Testis (tissue), 3 donors: ENCODE measurements around the gene ASXL2. TPM values are rescaled to one million over a fixed set of nuclear protein-coding genes. Genes with fewer than 3 reads are reported as not detected.
"Not testable (repeated sequence)": the region's sequence is repeated elsewhere in the genome, so short reads cannot be mapped to it uniquely, and the experiment has no call there.

Experiments
- DNase-seq: peaks from one replicate; pipeline ENCODE4 v3.0.0-alpha.2; 2019
- H3K27ac ChIP-seq, 2 donors: fragments of 200-600 bp; sonication (generic); one replicate each; pipeline ENCODE4 v1.5.1; 2019
- H3K27me3 ChIP-seq: fragments of 200-600 bp; sonication (generic); one replicate; pipeline ENCODE4 v1.5.1; 2019
- H3K36me3 ChIP-seq: fragments of 200-600 bp; sonication (generic); one replicate; pipeline ENCODE4 v1.5.1; 2017; ENCODE audit warnings: low read depth; ENCODE audit errors: missing control alignments
- H3K4me1 ChIP-seq: fragments of 200-600 bp; sonication (generic); one replicate; pipeline ENCODE4 v1.5.1; 2019
- H3K4me3 ChIP-seq, 2 donors: fragments of 200-600 bp; sonication (generic); one replicate each; pipeline ENCODE4 v1.5.1; 2017 to 2019
- H3K9me3 ChIP-seq: fragments of 200-600 bp; sonication (generic); one replicate; pipeline ENCODE4 v1.5.1; 2017
- POLR2A ChIP-seq: fragments of 450-650 bp; IDR thresholded peaks from one replicate; pipeline ENCODE4 v1.6.1; 2017; ENCODE audit warnings: antibody characterized with exemption, mild to moderate bottlenecking, moderate library complexity
- WGBS, 2 donors: methylation state at CpG; one replicate each; pipeline ENCODE4 v1.1.5; 2018; 5-methylcytosine and 5-hydroxymethylcytosine counted together
- intact Hi-C: fragments of 100-400 bp; cut with DNase I; formaldehyde crosslinking; loops from one replicate; pipeline ENCODE4 v1.15.1; 2023; ENCODE audit warnings: low total_unique reads
- polyA plus RNA-seq: library from polyadenylated mRNA; stranded (reverse); fragments of 350-450 nt; fragmentation: Illumina TruSeq; extraction: RNeasy Lipid Tissue Mini Kit (QIAGEN cat#74804); gene quantifications from one replicate; pipeline ENCODE4 v1.2.3, GENCODE V29; 2014; ENCODE audit warnings: low read depth, low replicate concordance; ENCODE audit not compliant: insufficient read depth
- total RNA-seq, 2 donors: library from RNA; depleted of rRNA; stranded (reverse); fragments of >200 nt; gene quantifications; one replicate each; pipeline ENCODE4 v1.2.3, GENCODE V29; 2016
- TF ChIP-seq, protein P1 (sequence below), 3 experiments: fragments of 450-650 bp in 2 of 3; fragments of 200-600 bp in 1 of 3; sonication (generic) in 1 of 3; IDR thresholded peaks; one replicate each; pipeline ENCODE4 v1.5.1; 2016 to 2019; ENCODE audit warnings: antibody characterized with exemption in 3 of 3, mild to moderate bottlenecking in 2 of 3, moderate library complexity in 1 of 3

The ASXL2 gene
- total and polyA plus RNA-seq, 3 donors from 2014 or later: 40.9 to 51.9 (median 43.3) TPM

DNA sequence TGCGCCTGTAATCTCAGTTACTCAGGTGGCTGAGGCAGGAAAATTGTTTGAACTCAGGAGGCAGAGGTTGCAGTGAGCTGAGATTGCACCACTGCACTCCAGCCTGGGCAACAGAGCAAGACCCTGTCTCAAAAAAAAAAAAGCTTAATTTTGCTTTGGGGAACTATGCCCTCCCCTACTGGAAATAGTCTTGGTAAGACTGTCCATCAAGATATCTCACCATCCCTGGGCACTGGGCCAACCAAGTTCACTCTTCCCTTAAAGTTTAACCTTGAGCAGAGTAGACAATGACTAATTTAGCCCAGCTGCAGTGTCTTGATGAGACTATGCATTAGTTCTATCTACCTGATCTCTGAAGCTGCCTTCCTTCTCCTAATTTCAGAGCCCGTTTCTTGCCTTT, 44.7 kb downstream of the ASXL2 start:
- Histone ChIP-seq H3K27me3 (no peaks in the 10 kb centered on the region), H3K9me3 (no peaks in the 10 kb centered on the region), H3K27ac (no peak overlapping the region), H3K36me3 (no peaks in the 10 kb centered on the region), H3K4me1 (no peaks in the 10 kb centered on the region), H3K4me3 (no peak overlapping the region)
- TF ChIP-seq, protein P1, sequence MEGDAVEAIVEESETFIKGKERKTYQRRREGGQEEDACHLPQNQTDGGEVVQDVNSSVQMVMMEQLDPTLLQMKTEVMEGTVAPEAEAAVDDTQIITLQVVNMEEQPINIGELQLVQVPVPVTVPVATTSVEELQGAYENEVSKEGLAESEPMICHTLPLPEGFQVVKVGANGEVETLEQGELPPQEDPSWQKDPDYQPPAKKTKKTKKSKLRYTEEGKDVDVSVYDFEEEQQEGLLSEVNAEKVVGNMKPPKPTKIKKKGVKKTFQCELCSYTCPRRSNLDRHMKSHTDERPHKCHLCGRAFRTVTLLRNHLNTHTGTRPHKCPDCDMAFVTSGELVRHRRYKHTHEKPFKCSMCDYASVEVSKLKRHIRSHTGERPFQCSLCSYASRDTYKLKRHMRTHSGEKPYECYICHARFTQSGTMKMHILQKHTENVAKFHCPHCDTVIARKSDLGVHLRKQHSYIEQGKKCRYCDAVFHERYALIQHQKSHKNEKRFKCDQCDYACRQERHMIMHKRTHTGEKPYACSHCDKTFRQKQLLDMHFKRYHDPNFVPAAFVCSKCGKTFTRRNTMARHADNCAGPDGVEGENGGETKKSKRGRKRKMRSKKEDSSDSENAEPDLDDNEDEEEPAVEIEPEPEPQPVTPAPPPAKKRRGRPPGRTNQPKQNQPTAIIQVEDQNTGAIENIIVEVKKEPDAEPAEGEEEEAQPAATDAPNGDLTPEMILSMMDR (IDR thresholded peaks at IDR 0.05): no peak
- no peak for TF ChIP-seq POLR2A
- 77 to 85% methylated on average over 2 of the region's 2 CpGs for WGBS, 2 donors
- DNase-seq: no peak
- intact Hi-C loops: no loop called here

DNA sequence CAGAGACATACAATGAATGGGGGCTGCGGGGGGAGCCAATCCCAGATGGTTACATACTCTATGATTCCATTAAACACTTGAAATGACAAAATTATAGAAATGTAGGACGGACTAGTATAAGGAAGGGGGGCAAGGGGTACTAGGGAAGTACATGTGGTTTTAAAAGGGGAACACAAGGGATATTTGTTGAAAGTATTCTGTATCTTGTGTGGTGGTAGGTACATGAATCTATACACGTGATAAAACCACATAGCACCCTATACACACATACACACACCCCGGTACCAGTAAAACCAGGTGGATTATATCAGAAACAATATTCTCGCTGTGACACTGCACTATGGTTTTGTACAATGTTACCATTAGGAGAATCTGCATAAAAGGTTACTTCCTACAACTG, 45.4 kb downstream of the ASXL2 start:
- intact Hi-C loops: no loop called here
- Histone ChIP-seq H3K4me3 (no peak overlapping the region), H3K4me1 (no peaks in the 10 kb centered on the region), H3K27me3 (no peaks in the 10 kb centered on the region), H3K36me3 (no peaks in the 10 kb centered on the region), H3K27ac (no peak overlapping the region), H3K9me3 (no peaks in the 10 kb centered on the region)
- TF ChIP-seq, protein P1 (IDR thresholded peaks at IDR 0.05): no peak
- no peak for TF ChIP-seq POLR2A
- 77 to 82% methylated on average over 5 of the region's 5 CpGs for WGBS, 2 donors
- DNase-seq: no peak

- H3K27ac ChIP-seq: no peak overlapping the region
- WGBS, 2 donors: 94 to 95% methylated on average over 3 of the region's 3 CpGs
- no peak overlapping the region for H3K4me3 ChIP-seq
- intact Hi-C loops: no loop called here
- H3K9me3 ChIP-seq: no peaks in the 10 kb centered on the region
- H3K27me3 ChIP-seq: no peaks in the 10 kb centered on the region
- TF ChIP-seq, protein P1 (IDR thresholded peaks at IDR 0.05): no peak
- no peak for TF ChIP-seq POLR2A
- no peaks in the 10 kb centered on the region for H3K36me3 ChIP-seq
- DNase-seq: no peak
- H3K4me1 ChIP-seq: no peaks in the 10 kb centered on the region
Measured at GRCh38 chr2:25831746-25832449, 46.4 kb downstream of the ASXL2 start.

DNA sequence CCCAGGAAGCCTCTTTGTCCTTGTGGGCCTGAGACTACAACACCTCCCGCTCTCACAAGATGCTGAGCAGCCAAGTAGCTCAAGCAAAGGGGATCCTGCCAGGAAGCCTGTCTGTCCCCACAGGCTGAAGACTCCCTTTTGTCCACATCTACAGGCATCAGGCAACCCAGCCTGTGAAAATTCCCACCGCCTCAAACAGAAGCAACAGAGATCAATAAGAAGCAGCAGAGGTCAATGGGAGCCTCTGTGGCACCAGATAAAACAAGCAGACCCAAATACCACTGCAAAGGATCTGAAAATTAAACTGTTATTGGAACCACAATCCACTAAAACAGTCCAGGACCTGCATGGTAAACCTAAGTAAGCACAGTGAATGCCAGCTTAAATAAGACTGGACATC, 48.5 kb downstream of the ASXL2 start:
- Histone ChIP-seq H3K9me3 (no peaks in the 10 kb centered on the region), H3K36me3 (no peaks in the 10 kb centered on the region), H3K4me3 (no peak overlapping the region), H3K27me3 (no peaks in the 10 kb centered on the region), H3K4me1 (no peaks in the 10 kb centered on the region), H3K27ac (no peak overlapping the region)
- intact Hi-C loops: no loop called here
- no peak for DNase-seq
- 94 to 100% methylated on average over 2 of the region's 2 CpGs for WGBS, 2 donors
- TF ChIP-seq, protein P1 (IDR thresholded peaks at IDR 0.05): no peak
- TF ChIP-seq POLR2A: no peak

GRCh38 chr2:25829377-25829704, 48.9 kb downstream of the ASXL2 start:
- Histone ChIP-seq H3K36me3 (no peaks in the 10 kb centered on the region), H3K9me3 (no peaks in the 10 kb centered on the region), H3K27me3 (no peaks in the 10 kb centered on the region), H3K4me1 (no peaks in the 10 kb centered on the region), H3K4me3 (no peak overlapping the region), H3K27ac (no peak overlapping the region)
- no peak for DNase-seq
- intact Hi-C loops: no loop called here
- TF ChIP-seq POLR2A: no peak
- TF ChIP-seq, protein P1 (IDR thresholded peaks at IDR 0.05): no peak
- WGBS, 2 donors: 88 to 98% methylated on average over 1 of the region's 1 CpG

DNA sequence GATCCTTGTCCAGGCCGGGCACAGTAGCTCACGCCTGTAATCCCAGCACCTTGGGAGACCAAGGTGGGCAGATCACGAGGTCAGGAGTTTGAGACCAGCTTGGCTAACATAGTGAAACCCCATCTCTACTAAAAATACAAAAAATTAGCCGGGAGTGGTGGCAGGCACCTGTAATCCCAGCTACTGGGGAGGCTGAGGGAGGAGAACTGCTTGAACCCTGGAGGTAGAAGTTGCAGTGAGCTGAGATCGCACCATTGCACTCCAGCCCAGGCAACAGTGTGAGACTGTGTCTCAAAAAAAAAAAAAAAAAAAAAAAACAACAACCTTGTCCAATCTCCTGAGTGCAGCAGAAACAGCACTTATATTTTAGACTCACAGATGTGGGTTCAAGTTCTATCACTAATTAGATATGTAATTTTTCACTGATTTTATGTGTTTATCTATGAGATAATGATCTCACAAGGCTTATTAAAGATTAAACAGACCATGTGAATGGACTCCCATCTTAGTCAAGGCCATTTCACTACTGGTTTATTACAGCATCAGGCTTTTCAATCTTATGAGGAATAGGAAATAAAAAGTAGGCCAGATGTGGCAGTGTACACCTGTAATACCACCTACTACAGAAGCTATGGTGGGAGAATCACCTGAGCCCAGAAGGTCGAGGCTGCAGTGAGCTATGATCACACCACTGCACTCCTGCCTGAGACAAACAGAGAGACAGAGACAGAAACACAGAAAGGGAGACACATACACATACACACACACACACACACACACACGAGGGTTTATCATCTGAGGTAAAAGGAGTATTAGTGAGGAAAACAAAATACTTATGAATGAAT, 49.5 kb downstream of the ASXL2 start:
- H3K36me3 ChIP-seq, H3K27me3 ChIP-seq, H3K27ac ChIP-seq, intact Hi-C loops, H3K9me3 ChIP-seq, DNase-seq, H3K4me3 ChIP-seq, H3K4me1 ChIP-seq: not testable (repeated sequence)
- 90 to 94% methylated on average over 7 of the region's 7 CpGs for WGBS, 2 donors
